HEK293T (cell line): Measurements from ENCODE around the gene PTEN.

Source experiments
- FOXM1 ChIP-seq: fragments of 450-650 bp; IDR thresholded peaks from 2 replicates; pipeline ENCODE4 v1.6.1; 2017; ENCODE audit warnings: mild to moderate bottlenecking, borderline replicate concordance
- TARDBP ChIP-seq: fragments of 450-650 bp; IDR thresholded peaks from 2 replicates; pipeline ENCODE4 v1.6.1; 2016

GRCh38 chr10:88008866-88009470 lies 145.5 kb downstream of the PTEN start:
- TF ChIP-seq FOXM1 = no peak
- TF ChIP-seq TARDBP = no peak
